IMR-90 (cell line): ENCODE results near the gene PFKL. TPM values are rescaled to one million over a fixed set of nuclear protein-coding genes. Genes with fewer than 3 reads are reported as not detected.

Experiments used
- ATAC-seq: fragments of 200-7000 bp; cut with Tn5 transposase; 2 replicates; pipeline ENCODE4 v1.9.1; 2020; ENCODE audit warnings: low read depth, mild to moderate bottlenecking, moderate library complexity
- BruUV-seq: library from RNA; stranded (reverse); fragments of 400-500 nt; replicated peaks from 2 replicates; lab custom pipeline; 2021; lab: Mats Ljungman, UMichigan
- CTCF ChIA-PET: fragments of 300-600 bp; formaldehyde crosslinking; extraction: SDS; loops from one replicate; lab custom pipeline; 2021; ENCODE audit warnings: antibody characterized with exemption; lab: Yijun Ruan, JAX
- POLR2A ChIA-PET: fragments of 300-600 bp; sonication (Branson Sonifier 250); formaldehyde crosslinking; loops from one replicate; lab custom pipeline; 2022; ENCODE audit warnings: antibody characterized with exemption; ENCODE audit not compliant: unreplicated experiment; lab: Charles Lee
- DNase-seq: peaks from one replicate; pipeline ENCODE4 v3.0.0; 2013
- H2AFZ ChIP-seq: replicated peaks from 2 replicates; pipeline ENCODE3; 2013; ENCODE audit warnings: low read length, mild to moderate bottlenecking; ENCODE audit not compliant: poor library complexity
- H2AK5ac ChIP-seq: 2 replicates; pipeline ENCODE4 v1.6.1; 2013; ENCODE audit warnings: low read depth, low read length, inconsistent platforms
- H2AK9ac ChIP-seq: replicated peaks from 2 replicates; pipeline ENCODE3; 2013; ENCODE audit warnings: mild to moderate bottlenecking, low read depth, low read length, moderate library complexity; ENCODE audit not compliant: poor library complexity
- H2BK120ac ChIP-seq: 2 replicates; pipeline ENCODE4 v1.6.1; 2013; ENCODE audit warnings: low read depth, low read length, inconsistent platforms
- H2BK15ac ChIP-seq: 3 replicates; pipeline ENCODE4 v1.6.1; 2013; ENCODE audit warnings: low read depth, low read length, inconsistent platforms
- H2BK20ac ChIP-seq: 2 replicates; pipeline ENCODE4 v1.6.1; 2013; ENCODE audit warnings: low read depth, mild to moderate bottlenecking, inconsistent platforms, low read length, moderate library complexity
- H2BK5ac ChIP-seq: 2 replicates; pipeline ENCODE4 v1.6.1; 2013; ENCODE audit warnings: mild to moderate bottlenecking, low read depth, low read length, inconsistent platforms; ENCODE audit not compliant: poor library complexity, severe bottlenecking
- H3K14ac ChIP-seq: replicated peaks from 2 replicates; pipeline ENCODE4 v1.6.1; 2013; ENCODE audit warnings: low read depth, low read length, inconsistent platforms
- H3K18ac ChIP-seq: 2 replicates; pipeline ENCODE4 v1.6.1; 2013; ENCODE audit warnings: low read depth, low read length, control low read depth
- H3K23ac ChIP-seq: 2 replicates; pipeline ENCODE4 v1.6.1; 2013; ENCODE audit warnings: low read depth, low read length, inconsistent platforms
- H3K27ac ChIP-seq: 2 replicates; pipeline ENCODE4 v1.5.1; 2013; ENCODE audit warnings: mild to moderate bottlenecking, control low read depth, low read length; ENCODE audit not compliant: insufficient read depth
- H3K27me3 ChIP-seq: 2 replicates; pipeline ENCODE4 v1.6.1; 2013; ENCODE audit warnings: low read length; ENCODE audit not compliant: control insufficient read depth, insufficient read depth
- H3K36me3 ChIP-seq: 2 replicates; pipeline ENCODE4 v1.6.1; 2013; ENCODE audit warnings: low read length, mixed read lengths; ENCODE audit not compliant: control insufficient read depth, insufficient read depth
- H3K4ac ChIP-seq: 2 replicates; pipeline ENCODE4 v1.6.1; 2013; ENCODE audit warnings: low read depth, low read length, inconsistent platforms
- H3K4me1 ChIP-seq: 2 replicates; pipeline ENCODE4 v1.6.1; 2013; ENCODE audit warnings: low read length, mixed read lengths; ENCODE audit not compliant: control insufficient read depth, insufficient read depth
- H3K4me2 ChIP-seq: 2 replicates; pipeline ENCODE4 v1.6.1; 2013; ENCODE audit warnings: low read depth, mild to moderate bottlenecking, control low read depth, low read length, moderate library complexity
- H3K4me3 ChIP-seq: 2 replicates; pipeline ENCODE4 v1.5.1; 2013; ENCODE audit warnings: low read depth, mild to moderate bottlenecking, control low read depth, low read length, moderate library complexity; ENCODE audit not compliant: insufficient read depth
- H3K56ac ChIP-seq: 2 replicates; pipeline ENCODE4 v1.6.1; 2013; ENCODE audit warnings: low read length, inconsistent platforms; ENCODE audit not compliant: insufficient read depth; ENCODE audit errors: extremely low read depth
- H3K79me1 ChIP-seq, 2 experiments: 2 replicates each; pipeline ENCODE4 v1.6.1; 2013; ENCODE audit warnings: low read length in 2 of 2, inconsistent platforms in 1 of 2, low read depth in 1 of 2
- H3K9ac ChIP-seq: 2 replicates; pipeline ENCODE4 v1.6.1; 2013; ENCODE audit warnings: low read depth, low read length, control low read depth
- H3K9me1 ChIP-seq: 2 replicates; pipeline ENCODE4 v1.6.1; 2013; ENCODE audit warnings: low read length, inconsistent platforms; ENCODE audit not compliant: insufficient read depth
- H3K9me3 ChIP-seq: 2 replicates; pipeline ENCODE4 v1.6.1; 2013; ENCODE audit warnings: low read length; ENCODE audit not compliant: control insufficient read depth, insufficient read depth
- H4K20me1 ChIP-seq: 2 replicates; pipeline ENCODE4 v1.6.1; 2013; ENCODE audit warnings: low read length, inconsistent platforms; ENCODE audit not compliant: insufficient read depth
- H4K5ac ChIP-seq: 2 replicates; pipeline ENCODE4 v1.6.1; 2013; ENCODE audit warnings: mild to moderate bottlenecking, low read depth, low read length, control low read depth
- H4K8ac ChIP-seq, 2 experiments: 2 replicates each; pipeline ENCODE4 v1.6.1; 2013; ENCODE audit warnings: low read depth in 2 of 2, low read length in 2 of 2, control low read depth in 1 of 2, inconsistent platforms in 1 of 2
- H4K91ac ChIP-seq: 2 replicates; pipeline ENCODE4 v1.6.1; 2013; ENCODE audit warnings: low read depth, low read length, inconsistent platforms; ENCODE audit not compliant: insufficient read depth
- BHLHE40 ChIP-seq: fragments of 150-350 bp; IDR thresholded peaks from 2 replicates; pipeline ENCODE4 v1.6.1; 2016; ENCODE audit warnings: mild to moderate bottlenecking, low read depth, low read length
- CEBPB ChIP-seq: IDR thresholded peaks from 2 replicates; pipeline ENCODE4 v1.6.1; 2012; ENCODE audit warnings: low read depth, low read length, improper control_type of control experiment
- CHD1 ChIP-seq: IDR thresholded peaks from 2 replicates; pipeline ENCODE4 v1.6.1; 2012; ENCODE audit warnings: low read depth, low read length, improper control_type of control experiment
- FOS ChIP-seq: fragments of 150-350 bp; IDR thresholded peaks from 2 replicates; pipeline ENCODE4 v1.6.1; 2016; ENCODE audit warnings: low read depth, low read length
- MAZ ChIP-seq: IDR thresholded peaks from 2 replicates; pipeline ENCODE4 v1.6.1; 2012; ENCODE audit warnings: low read depth, mild to moderate bottlenecking, low read length, improper control_type of control experiment, moderate library complexity, borderline replicate concordance
- POLR2A ChIP-seq: IDR thresholded peaks from 2 replicates; pipeline ENCODE4 v1.6.1; 2012; ENCODE audit warnings: mild to moderate bottlenecking, low read depth, low read length
- RAD21 ChIP-seq: IDR thresholded peaks from 2 replicates; pipeline ENCODE4 v1.6.1; 2012; ENCODE audit warnings: low read length, improper control_type of control experiment
- RCOR1 ChIP-seq: IDR thresholded peaks from 2 replicates; pipeline ENCODE4 v1.6.1; 2012; ENCODE audit warnings: mild to moderate bottlenecking, low read length, improper control_type of control experiment; ENCODE audit not compliant: insufficient replicate concordance
- SMC3 ChIP-seq: fragments of 150-350 bp; IDR thresholded peaks from 2 replicates; pipeline ENCODE4 v1.6.1; 2016; ENCODE audit warnings: low read depth, mild to moderate bottlenecking, antibody characterized with exemption, low read length, moderate library complexity
- WGBS, 2 experiments: methylation state at CpG; one replicate each; pipeline versions ENCODE4 v1.1.5 to v1.1.7; 2013; ENCODE audit warnings: missing lambda C conversion rate in 2 of 2; ENCODE audit not compliant: insufficient read length in 1 of 2; ENCODE audit errors: extremely low coverage in 2 of 2; 5-methylcytosine and 5-hydroxymethylcytosine counted together
- dilution Hi-C: fragments of 300-500 bp; cut with HindIII; formaldehyde crosslinking; loops from one replicate; pipeline ENCODE4 v1.14.3; 2018; ENCODE audit warnings: low sequenced_read_pairs; ENCODE audit not compliant: unreplicated experiment
- in situ Hi-C: fragments of 300-500 bp; cut with MboI; formaldehyde crosslinking; loops from 3 replicates; pipeline ENCODE4 v1.14.3; 2019; ENCODE audit warnings: low sequenced_read_pairs, inconsistent platforms, mixed read lengths
- intact Hi-C: fragments of 100-400 bp; cut with micrococcal nuclease; formaldehyde crosslinking; loops from 2 replicates; pipeline ENCODE4 v1.10.0; 2022
- polyA plus RNA-seq, 3 experiments: library from polyadenylated mRNA; depleted of rRNA; stranded (reverse); fragments of >200 nt; gene quantifications; 2 replicates each; pipeline ENCODE4 v1.2.3, GENCODE V29; 2012; ENCODE audit warnings: low replicate concordance in 1 of 3
- total RNA-seq: library from RNA; depleted of rRNA; stranded (reverse); fragments of >200 nt; gene quantifications from 2 replicates; pipeline ENCODE4 v1.2.3, GENCODE V29; 2012
- TF ChIP-seq, protein P1 (sequence below): fragments of 150-350 bp; IDR thresholded peaks from 2 replicates; pipeline ENCODE4 v1.6.1; 2016; ENCODE audit warnings: low read depth, mild to moderate bottlenecking, low read length, moderate library complexity, borderline replicate concordance
- TF ChIP-seq, protein P2 (sequence below): conservative IDR thresholded peaks from 2 replicates; pipeline ENCODE4 v1.5.1; 2012; ENCODE audit warnings: mild to moderate bottlenecking, low read depth, low read length, improper control_type of control experiment
- TF ChIP-seq, protein P3 (sequence below): fragments of 150-350 bp; IDR thresholded peaks from 2 replicates; pipeline ENCODE4 v1.6.1; 2017; ENCODE audit warnings: mild to moderate bottlenecking, antibody characterized with exemption, low read length, low read depth

Gene PFKL
- total and polyA plus RNA-seq, 2 of the 4 experiments (the other 2 are of a cell fraction), result 103 to 126 TPM

DNA sequence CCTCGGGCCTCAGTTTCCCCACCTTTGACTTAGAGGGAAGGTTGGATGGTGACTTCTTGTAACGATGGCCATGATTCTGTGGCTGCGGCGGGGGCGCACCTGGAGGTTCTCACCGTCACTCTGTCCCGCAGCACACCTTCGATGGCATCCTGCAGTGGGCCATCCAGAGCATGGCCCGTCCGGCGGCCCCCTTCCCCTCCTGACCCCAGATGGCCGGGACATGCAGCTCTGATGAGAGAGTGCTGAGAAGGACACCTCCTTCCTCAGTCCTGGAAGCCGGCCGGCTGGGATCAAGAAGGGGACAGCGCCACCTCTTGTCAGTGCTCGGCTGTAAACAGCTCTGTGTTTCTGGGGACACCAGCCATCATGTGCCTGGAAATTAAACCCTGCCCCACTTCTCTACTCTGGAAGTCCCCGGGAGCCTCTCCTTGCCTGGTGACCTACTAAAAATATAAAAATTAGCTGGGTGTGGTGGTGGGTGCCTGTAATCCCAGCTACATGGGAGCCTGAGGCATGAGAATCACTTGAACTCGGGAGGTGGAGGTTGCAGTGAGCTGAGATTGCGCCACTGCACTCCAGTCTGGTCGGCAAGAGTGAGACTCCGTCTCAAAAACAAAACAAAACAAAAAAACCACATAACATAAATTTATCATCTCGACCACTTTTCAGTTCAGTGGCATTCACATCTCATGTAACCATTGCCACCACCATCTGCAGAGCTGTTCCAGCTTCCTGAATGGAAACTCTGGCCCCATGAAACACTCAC lies 2.1 kb upstream of the PFKL start:
- H3K18ac ChIP-seq, result no peak overlapping the region
- H4K91ac ChIP-seq, result no peak overlapping the region
- no peak overlapping the region for H2BK15ac ChIP-seq
- 35% methylated on average over 4 of the region's 22 CpGs; no CpG with 5 or more reads in 1 of the 2 experiments for WGBS, 2 experiments
- DNase-seq, result peak; percentile 76
- in situ Hi-C loops (no loop called here), intact Hi-C loops (no loop called here), dilution Hi-C loops (no loop called here)
- CTCF ChIA-PET, result interaction anchor here (0.6 kb wide), 1 partner anchor 396 kb away, joined by 7 read pairs; no protein-coding TSS in a partner anchor
- 0 out of 2 replicates have a peak overlapping the region, but pooled peaks have one; percentile 9 for H3K4me2 ChIP-seq
- peaks cover 2% of the 10 kb centered on the region; the same call in 1 of the 2 replicates for H3K27me3 ChIP-seq
- no peak overlapping the region for H3K4me3 ChIP-seq
- peak; percentile 50 for ATAC-seq
- H2BK120ac ChIP-seq, result no peak overlapping the region
- H3K9me3 ChIP-seq, result no peaks in the 10 kb centered on the region
- no TSS peak for BruUV-seq
- peak overlapping the region; percentile 59; the same call in 1 of the 2 replicates for H2AK5ac ChIP-seq
- no peaks in the 10 kb centered on the region for H3K36me3 ChIP-seq
- no peak overlapping the region for H3K9ac ChIP-seq
- no peak overlapping the region for H4K8ac ChIP-seq
- no peak overlapping the region for H3K23ac ChIP-seq
- H3K14ac ChIP-seq, result no peak overlapping the region
- no peak overlapping the region for H2BK5ac ChIP-seq
- POLR2A ChIA-PET, result interaction anchor here (0.6 kb wide), 1 partner anchor 637 kb away, joined by 3 read pairs; no protein-coding TSS in a partner anchor
- peaks cover 8 to 18% of the 10 kb centered on the region in 2 experiments for H3K79me1 ChIP-seq
- no peak overlapping the region for H3K56ac ChIP-seq
- peak overlapping the region; percentile 57 for H2AFZ ChIP-seq
- no peak overlapping the region for H2BK20ac ChIP-seq
- peaks cover 22% of the 10 kb centered on the region for H4K20me1 ChIP-seq
- H2AK9ac ChIP-seq, result no peak overlapping the region
- peaks cover 15% of the 10 kb centered on the region; the same call in 1 of the 2 replicates for H3K4me1 ChIP-seq
- no peak overlapping the region for H3K27ac ChIP-seq
- no peaks in the 10 kb centered on the region for H3K9me1 ChIP-seq
- H3K4ac ChIP-seq, result no peak overlapping the region
- no peak for TF ChIP-seq MAZ
- TF ChIP-seq, protein P1, sequence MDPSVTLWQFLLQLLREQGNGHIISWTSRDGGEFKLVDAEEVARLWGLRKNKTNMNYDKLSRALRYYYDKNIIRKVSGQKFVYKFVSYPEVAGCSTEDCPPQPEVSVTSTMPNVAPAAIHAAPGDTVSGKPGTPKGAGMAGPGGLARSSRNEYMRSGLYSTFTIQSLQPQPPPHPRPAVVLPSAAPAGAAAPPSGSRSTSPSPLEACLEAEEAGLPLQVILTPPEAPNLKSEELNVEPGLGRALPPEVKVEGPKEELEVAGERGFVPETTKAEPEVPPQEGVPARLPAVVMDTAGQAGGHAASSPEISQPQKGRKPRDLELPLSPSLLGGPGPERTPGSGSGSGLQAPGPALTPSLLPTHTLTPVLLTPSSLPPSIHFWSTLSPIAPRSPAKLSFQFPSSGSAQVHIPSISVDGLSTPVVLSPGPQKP, result no peak
- TF ChIP-seq RCOR1, result no peak
- peak; percentile 69 for TF ChIP-seq CEBPB
- TF ChIP-seq FOS, result no peak
- 0 out of 2 replicates have a peak, but pooled peaks have one; percentile 18 for TF ChIP-seq BHLHE40
- TF ChIP-seq, protein P2, sequence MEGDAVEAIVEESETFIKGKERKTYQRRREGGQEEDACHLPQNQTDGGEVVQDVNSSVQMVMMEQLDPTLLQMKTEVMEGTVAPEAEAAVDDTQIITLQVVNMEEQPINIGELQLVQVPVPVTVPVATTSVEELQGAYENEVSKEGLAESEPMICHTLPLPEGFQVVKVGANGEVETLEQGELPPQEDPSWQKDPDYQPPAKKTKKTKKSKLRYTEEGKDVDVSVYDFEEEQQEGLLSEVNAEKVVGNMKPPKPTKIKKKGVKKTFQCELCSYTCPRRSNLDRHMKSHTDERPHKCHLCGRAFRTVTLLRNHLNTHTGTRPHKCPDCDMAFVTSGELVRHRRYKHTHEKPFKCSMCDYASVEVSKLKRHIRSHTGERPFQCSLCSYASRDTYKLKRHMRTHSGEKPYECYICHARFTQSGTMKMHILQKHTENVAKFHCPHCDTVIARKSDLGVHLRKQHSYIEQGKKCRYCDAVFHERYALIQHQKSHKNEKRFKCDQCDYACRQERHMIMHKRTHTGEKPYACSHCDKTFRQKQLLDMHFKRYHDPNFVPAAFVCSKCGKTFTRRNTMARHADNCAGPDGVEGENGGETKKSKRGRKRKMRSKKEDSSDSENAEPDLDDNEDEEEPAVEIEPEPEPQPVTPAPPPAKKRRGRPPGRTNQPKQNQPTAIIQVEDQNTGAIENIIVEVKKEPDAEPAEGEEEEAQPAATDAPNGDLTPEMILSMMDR, result peak; percentile 92
- TF ChIP-seq, protein P3, sequence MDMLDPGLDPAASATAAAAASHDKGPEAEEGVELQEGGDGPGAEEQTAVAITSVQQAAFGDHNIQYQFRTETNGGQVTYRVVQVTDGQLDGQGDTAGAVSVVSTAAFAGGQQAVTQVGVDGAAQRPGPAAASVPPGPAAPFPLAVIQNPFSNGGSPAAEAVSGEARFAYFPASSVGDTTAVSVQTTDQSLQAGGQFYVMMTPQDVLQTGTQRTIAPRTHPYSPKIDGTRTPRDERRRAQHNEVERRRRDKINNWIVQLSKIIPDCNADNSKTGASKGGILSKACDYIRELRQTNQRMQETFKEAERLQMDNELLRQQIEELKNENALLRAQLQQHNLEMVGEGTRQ, result no peak
- peak; percentile 50; the same call in 1 of the 2 replicates for TF ChIP-seq POLR2A
- peak; percentile 95 for TF ChIP-seq SMC3
- TF ChIP-seq CHD1, result no peak
- peak; percentile 95 for TF ChIP-seq RAD21
- H4K5ac ChIP-seq, result no peak overlapping the region
